BE2C (cell line): ENCODE results near the gene CACFD1.
A peak's percentile ranks its signal among the peaks of the same experiment; 100 is the strongest.

Source experiments
- DNase-seq: peaks from one replicate; pipeline ENCODE4 v3.0.0-alpha.2; 2020
- H3K27me3 ChIP-seq: fragments of 250-450 bp; sonication (Bioruptor Pico); 2 replicates; pipeline ENCODE4 v1.5.1; 2020; ENCODE audit warnings: mild to moderate bottlenecking
- H3K36me3 ChIP-seq: fragments of 250-450 bp; sonication (Bioruptor Pico); 2 replicates; pipeline ENCODE4 v1.5.1; 2020; ENCODE audit warnings: mild to moderate bottlenecking
- H3K4me1 ChIP-seq: fragments of 250-450 bp; sonication (Bioruptor Pico); 2 replicates; pipeline ENCODE4 v1.5.1; 2020
- H3K4me3 ChIP-seq: 2 replicates; pipeline ENCODE4 v1.5.1; 2011; ENCODE audit warnings: low read depth, low read length
- H3K9me3 ChIP-seq: fragments of 250-450 bp; sonication (Bioruptor Pico); 2 replicates; pipeline ENCODE4 v1.5.1; 2020
- CTCF ChIP-seq: IDR thresholded peaks from 2 replicates; pipeline ENCODE4 v1.5.1; 2012; ENCODE audit warnings: mild to moderate bottlenecking, low read depth, low read length

The CACFD1 gene

DNA sequence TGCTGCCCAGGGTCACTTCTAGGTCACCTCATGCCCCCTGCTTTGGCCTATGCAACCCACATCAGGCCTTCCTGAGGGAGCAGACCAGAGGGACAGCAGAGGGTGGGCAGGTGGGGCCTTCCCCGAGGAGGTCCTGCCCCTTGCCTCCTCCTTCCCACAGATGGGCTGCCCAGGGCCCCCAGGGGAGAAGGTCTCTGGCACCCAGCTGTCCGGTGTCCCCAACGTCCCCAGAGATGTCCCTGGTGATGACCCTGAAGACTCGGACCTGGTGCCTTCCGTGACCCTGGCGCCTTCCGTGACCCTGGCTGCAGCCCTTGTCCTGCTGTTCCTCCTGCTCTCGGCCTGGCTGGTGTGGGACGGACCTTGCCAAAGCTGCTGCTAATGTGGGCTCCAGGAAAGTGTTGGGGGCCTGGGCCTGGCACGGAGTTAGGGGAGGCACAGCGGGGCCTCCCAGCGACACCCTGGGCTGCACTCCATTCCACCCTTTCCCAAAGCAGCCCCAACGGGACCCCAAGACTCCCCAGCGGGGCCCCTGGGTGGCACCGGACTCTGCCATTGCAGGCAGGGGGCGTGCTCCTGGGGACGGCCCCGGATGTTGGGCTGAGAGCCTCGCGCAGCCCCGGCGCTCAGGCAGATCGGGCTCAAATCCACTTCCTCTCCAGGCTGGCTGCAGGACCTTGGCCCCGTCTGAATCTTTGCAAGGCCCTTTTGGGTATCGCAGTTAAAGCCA is 25.9 kb downstream of the CACFD1 start:
- Histone ChIP-seq H3K4me1 (peaks cover 18% of the 10 kb centered on the region), H3K27me3 (no peaks in the 10 kb centered on the region), H3K9me3 (no peaks in the 10 kb centered on the region), H3K36me3 (no peaks in the 10 kb centered on the region), H3K4me3 (no peak overlapping the region)
- no peak for TF ChIP-seq CTCF
- peak; percentile 20 for DNase-seq

GRCh38 chr9:133487331-133487725 is 27.6 kb downstream of the CACFD1 start:
- Histone ChIP-seq H3K36me3 (no peaks in the 10 kb centered on the region), H3K9me3 (no peaks in the 10 kb centered on the region), H3K27me3 (no peaks in the 10 kb centered on the region), H3K4me3 (no peak overlapping the region), H3K4me1 (peaks cover 22% of the 10 kb centered on the region)
- no peak for TF ChIP-seq CTCF
- DNase-seq, result no peak

- DNase-seq, result no peak
- Histone ChIP-seq H3K9me3 (no peaks in the 10 kb centered on the region), H3K27me3 (no peaks in the 10 kb centered on the region), H3K4me1 (peaks cover 31% of the 10 kb centered on the region), H3K4me3 (no peak overlapping the region), H3K36me3 (no peaks in the 10 kb centered on the region)
- TF ChIP-seq CTCF, result no peak
These were observed 29.0 kb downstream of the CACFD1 start for GRCh38 chr9:133488686-133489252.

GRCh38 chr9:133489253-133490190 is 29.7 kb downstream of the CACFD1 start:
- Histone ChIP-seq H3K4me1 (peaks cover 28% of the 10 kb centered on the region), H3K36me3 (no peaks in the 10 kb centered on the region), H3K27me3 (no peaks in the 10 kb centered on the region), H3K9me3 (no peaks in the 10 kb centered on the region), H3K4me3 (no peak overlapping the region)
- DNase-seq, result no peak
- no peak for TF ChIP-seq CTCF

DNA sequence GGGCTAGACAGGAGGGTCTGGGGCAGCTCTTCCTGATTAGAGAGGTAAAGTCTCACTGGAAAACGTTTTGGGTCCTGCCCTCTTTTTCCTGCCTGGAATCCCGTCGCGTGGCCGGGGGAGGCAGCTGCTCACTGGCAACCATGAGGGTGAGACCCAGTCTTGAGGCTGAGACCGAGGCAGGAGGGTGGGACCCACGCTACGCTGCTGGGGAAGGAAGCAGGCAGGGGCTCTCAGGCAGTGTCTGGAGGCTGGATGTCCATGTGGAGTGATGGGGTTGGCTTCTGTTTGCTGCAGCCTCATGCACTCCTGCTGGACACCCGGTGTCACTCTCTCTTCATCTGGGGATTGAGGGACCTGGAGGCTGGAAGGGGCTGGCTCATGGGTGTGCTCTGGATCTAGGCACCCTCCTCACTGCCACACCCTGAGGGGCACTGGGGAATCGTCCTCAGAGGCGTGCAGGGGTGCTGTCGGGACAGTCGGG is 30.5 kb downstream of the CACFD1 start:
- H3K4me1 ChIP-seq, result peaks cover 24% of the 10 kb centered on the region
- no peaks in the 10 kb centered on the region for H3K36me3 ChIP-seq
- no peaks in the 10 kb centered on the region for H3K9me3 ChIP-seq
- no peaks in the 10 kb centered on the region for H3K27me3 ChIP-seq
- DNase-seq, result peak; percentile 18
- no peak overlapping the region for H3K4me3 ChIP-seq
- 0 out of 2 replicates have a peak, but pooled peaks have one; percentile 6 for TF ChIP-seq CTCF
